ENCODE results near the gene FARS2. TPM values are rescaled to one million over a fixed set of nuclear protein-coding genes. Genes with fewer than 3 reads are reported as not detected.

FARS2 gene
- total and polyA plus RNA-seq, 2 of the 13 experiments (the other 11 are each of a cell fraction or from before 2014, with no cell fraction given) = 15.4 to 26.0 TPM

DNA sequence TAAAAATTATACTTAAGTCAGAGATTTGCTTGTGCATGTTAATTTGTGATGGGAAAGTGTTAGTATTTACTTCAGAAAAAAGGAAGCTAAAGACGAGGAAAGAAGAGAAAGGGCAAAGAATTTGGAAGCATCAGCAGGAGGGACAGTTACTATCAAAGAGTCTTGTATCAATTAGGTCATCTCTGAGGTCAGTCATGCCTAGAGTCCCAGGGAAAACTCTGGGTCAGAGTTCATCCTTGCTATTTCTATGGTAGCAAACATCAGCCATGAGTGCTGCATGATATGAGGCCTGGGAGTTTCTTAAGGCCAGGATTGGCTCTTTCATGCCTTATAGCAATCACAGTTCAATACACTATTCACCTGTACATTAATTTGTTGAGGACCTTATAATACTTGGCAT lies 292.9 kb downstream of the FARS2 start (continued):
- TF ChIP-seq BATF2 (CRISPR knock-in tag; IDR thresholded peaks at IDR 0.05) (no peak), HNF4A (CRISPR knock-in tag; IDR thresholded peaks at IDR 0.05) (0 out of 2 replicates have a peak, but pooled peaks have one; percentile 23), ZNF331 (CRISPR knock-in tag; IDR thresholded peaks at IDR 0.05) (no peak), NR2C2 (CRISPR knock-in tag; IDR thresholded peaks at IDR 0.05; ENCODE audit: borderline replicate concordance) (0 out of 2 replicates have a peak, but pooled peaks have one; percentile 56), HNRNPL (IDR thresholded peaks at IDR 0.05; ENCODE audit: low read depth, low read length) (no peak), ZC3H4 (CRISPR knock-in tag; IDR thresholded peaks at IDR 0.05; ENCODE audit: borderline replicate concordance) (no peak), MLX (CRISPR knock-in tag; IDR thresholded peaks at IDR 0.05) (no peak), ZNF749 (CRISPR knock-in tag; IDR thresholded peaks at IDR 0.05; ENCODE audit: borderline replicate concordance) (no peak), GABPA (IDR thresholded peaks at IDR 0.05; ENCODE audit: low read depth, low read length) (no peak), GABPA (CRISPR knock-in tag; IDR thresholded peaks at IDR 0.05; ENCODE audit: low read depth) (no peak), SPEN (CRISPR knock-in tag; IDR thresholded peaks at IDR 0.05; ENCODE audit: low read depth) (no peak), ATF6 (CRISPR knock-in tag; conservative IDR thresholded peaks at IDR 0.05) (no peak), ZNF224 (CRISPR knock-in tag; IDR thresholded peaks at IDR 0.05) (no peak), SP5 (CRISPR knock-in tag; IDR thresholded peaks at IDR 0.05; ENCODE audit: borderline replicate concordance, low read depth) (no peak), ZFP82 (CRISPR knock-in tag; IDR thresholded peaks at IDR 0.05; ENCODE audit: borderline replicate concordance) (no peak), BRD4 (CRISPR knock-in tag; IDR thresholded peaks at IDR 0.05) (no peak), ZSCAN9 (CRISPR knock-in tag; IDR thresholded peaks at IDR 0.05; ENCODE audit: borderline replicate concordance) (no peak), NR2F1 (CRISPR knock-in tag; IDR thresholded peaks at IDR 0.05) (peak; percentile 48 to 58; a peak in 2 of 4 replicates), AHR (CRISPR knock-in tag; IDR thresholded peaks at IDR 0.05) (no peak), ZKSCAN5 (CRISPR knock-in tag; IDR thresholded peaks at IDR 0.05) (no peak), SP1 (IDR thresholded peaks at IDR 0.05) (no peak), SP1 (CRISPR knock-in tag; IDR thresholded peaks at IDR 0.05) (no peak), SMC3 (IDR thresholded peaks at IDR 0.05; ENCODE audit: low read length) (no peak), ZNF569 (CRISPR knock-in tag; IDR thresholded peaks at IDR 0.05; ENCODE audit: borderline replicate concordance) (no peak)
- TF ChIP-seq, protein P1, sequence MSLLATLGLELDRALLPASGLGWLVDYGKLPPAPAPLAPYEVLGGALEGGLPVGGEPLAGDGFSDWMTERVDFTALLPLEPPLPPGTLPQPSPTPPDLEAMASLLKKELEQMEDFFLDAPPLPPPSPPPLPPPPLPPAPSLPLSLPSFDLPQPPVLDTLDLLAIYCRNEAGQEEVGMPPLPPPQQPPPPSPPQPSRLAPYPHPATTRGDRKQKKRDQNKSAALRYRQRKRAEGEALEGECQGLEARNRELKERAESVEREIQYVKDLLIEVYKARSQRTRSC (CRISPR knock-in tag; IDR thresholded peaks at IDR 0.05; ENCODE audit: low read depth) = no peak
- TF ChIP-seq, protein P2, sequence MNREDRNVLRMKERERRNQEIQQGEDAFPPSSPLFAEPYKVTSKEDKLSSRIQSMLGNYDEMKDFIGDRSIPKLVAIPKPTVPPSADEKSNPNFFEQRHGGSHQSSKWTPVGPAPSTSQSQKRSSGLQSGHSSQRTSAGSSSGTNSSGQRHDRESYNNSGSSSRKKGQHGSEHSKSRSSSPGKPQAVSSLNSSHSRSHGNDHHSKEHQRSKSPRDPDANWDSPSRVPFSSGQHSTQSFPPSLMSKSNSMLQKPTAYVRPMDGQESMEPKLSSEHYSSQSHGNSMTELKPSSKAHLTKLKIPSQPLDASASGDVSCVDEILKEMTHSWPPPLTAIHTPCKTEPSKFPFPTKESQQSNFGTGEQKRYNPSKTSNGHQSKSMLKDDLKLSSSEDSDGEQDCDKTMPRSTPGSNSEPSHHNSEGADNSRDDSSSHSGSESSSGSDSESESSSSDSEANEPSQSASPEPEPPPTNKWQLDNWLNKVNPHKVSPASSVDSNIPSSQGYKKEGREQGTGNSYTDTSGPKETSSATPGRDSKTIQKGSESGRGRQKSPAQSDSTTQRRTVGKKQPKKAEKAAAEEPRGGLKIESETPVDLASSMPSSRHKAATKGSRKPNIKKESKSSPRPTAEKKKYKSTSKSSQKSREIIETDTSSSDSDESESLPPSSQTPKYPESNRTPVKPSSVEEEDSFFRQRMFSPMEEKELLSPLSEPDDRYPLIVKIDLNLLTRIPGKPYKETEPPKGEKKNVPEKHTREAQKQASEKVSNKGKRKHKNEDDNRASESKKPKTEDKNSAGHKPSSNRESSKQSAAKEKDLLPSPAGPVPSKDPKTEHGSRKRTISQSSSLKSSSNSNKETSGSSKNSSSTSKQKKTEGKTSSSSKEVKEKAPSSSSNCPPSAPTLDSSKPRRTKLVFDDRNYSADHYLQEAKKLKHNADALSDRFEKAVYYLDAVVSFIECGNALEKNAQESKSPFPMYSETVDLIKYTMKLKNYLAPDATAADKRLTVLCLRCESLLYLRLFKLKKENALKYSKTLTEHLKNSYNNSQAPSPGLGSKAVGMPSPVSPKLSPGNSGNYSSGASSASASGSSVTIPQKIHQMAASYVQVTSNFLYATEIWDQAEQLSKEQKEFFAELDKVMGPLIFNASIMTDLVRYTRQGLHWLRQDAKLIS (CRISPR knock-in tag; IDR thresholded peaks at IDR 0.05) = no peak

Measured in HepG2 (cell line).